Measurements from ENCODE around the gene ZNF184. TPM values are rescaled to one million over a fixed set of nuclear protein-coding genes. Genes with fewer than 3 reads are reported as not detected.
"Not testable (repeated sequence)": the region's sequence is repeated elsewhere in the genome, so short reads cannot be mapped to it uniquely, and the experiment has no call there.

ZNF184 gene
- total RNA-seq, 1 experiment from 2014 or later = 18.8 TPM

GRCh38 chr6:27424851-27425250 is 48.1 kb downstream of the ZNF184 start:
- H3K27me3 ChIP-seq (ENCODE audit: low read length); H3K4me3 ChIP-seq (ENCODE audit: low read length); H4K20me1 ChIP-seq (ENCODE audit: insufficient read depth, low read depth, low read length); DNase-seq; H3K27ac ChIP-seq (ENCODE audit: low read length); H3K9ac ChIP-seq (ENCODE audit: low read length); H3K79me2 ChIP-seq (ENCODE audit: low read length); H3K4me1 ChIP-seq (ENCODE audit: low read length); H3K4me2 ChIP-seq (ENCODE audit: low read depth, low read length, poor library complexity, severe bottlenecking); H3K36me3 ChIP-seq (ENCODE audit: insufficient read depth, low read length); H2AFZ ChIP-seq (ENCODE audit: low read length); H3K9me2 ChIP-seq (replicated peaks; ENCODE audit: insufficient read depth, low read length); H3K9me3 ChIP-seq (ENCODE audit: low read length): not testable (repeated sequence)

- Histone ChIP-seq H2AFZ (ENCODE audit: low read length) (no peak overlapping the region), H3K27me3 (ENCODE audit: low read length) (0 out of 2 replicates have a peak, but pooled peaks cover 2% of the 10 kb centered on the region)
- DNase-seq = no peak
Observed at GRCh38 chr6:27422651-27423332, 50.1 kb downstream of the ZNF184 start.

GRCh38 chr6:27419363-27419762 is 53.5 kb downstream of the ZNF184 start:
- Histone ChIP-seq H3K9me2 (replicated peaks; ENCODE audit: insufficient read depth, low read length) (no peaks in the 10 kb centered on the region), H3K4me2 (ENCODE audit: low read depth, low read length, poor library complexity, severe bottlenecking) (no peak overlapping the region), H3K9me3 (ENCODE audit: low read length) (no peaks in the 10 kb centered on the region), H2AFZ (ENCODE audit: low read length) (no peak overlapping the region), H3K27me3 (ENCODE audit: low read length) (no peaks in the 10 kb centered on the region), H3K4me3 (ENCODE audit: low read length) (no peak overlapping the region), H3K36me3 (ENCODE audit: insufficient read depth, low read length) (no peaks in the 10 kb centered on the region), H3K9ac (ENCODE audit: low read length) (no peak overlapping the region), H3K27ac (ENCODE audit: low read length) (no peak overlapping the region), H4K20me1 (ENCODE audit: insufficient read depth, low read depth, low read length) (no peaks in the 10 kb centered on the region), H3K79me2 (ENCODE audit: low read length) (no peaks in the 10 kb centered on the region), H3K4me1 (ENCODE audit: low read length) (no peaks in the 10 kb centered on the region)
- no peak for DNase-seq

More at GRCh38 chr6:27422651-27423332, 50.1 kb downstream of the ZNF184 start:
- H4K20me1 ChIP-seq (ENCODE audit: insufficient read depth, low read depth, low read length) = no peaks in the 10 kb centered on the region
- H3K27ac ChIP-seq (ENCODE audit: low read length) = no peak overlapping the region
- no peaks in the 10 kb centered on the region for H3K36me3 ChIP-seq (ENCODE audit: insufficient read depth, low read length)
- no peaks in the 10 kb centered on the region for H3K9me2 ChIP-seq (replicated peaks; ENCODE audit: insufficient read depth, low read length)
- H3K4me1 ChIP-seq (ENCODE audit: low read length) = no peaks in the 10 kb centered on the region
- H3K9ac ChIP-seq (ENCODE audit: low read length) = no peak overlapping the region
- no peak overlapping the region for H3K4me2 ChIP-seq (ENCODE audit: low read depth, low read length, poor library complexity, severe bottlenecking)
- H3K4me3 ChIP-seq (ENCODE audit: low read length) = no peak overlapping the region
- H3K9me3 ChIP-seq (ENCODE audit: low read length) = no peaks in the 10 kb centered on the region
- no peaks in the 10 kb centered on the region for H3K79me2 ChIP-seq (ENCODE audit: low read length)

- no peaks in the 10 kb centered on the region for H3K79me2 ChIP-seq (ENCODE audit: low read length)
- H3K36me3 ChIP-seq (ENCODE audit: insufficient read depth, low read length) = no peaks in the 10 kb centered on the region
- H3K4me3 ChIP-seq (ENCODE audit: low read length) = no peak overlapping the region
- no peaks in the 10 kb centered on the region for H3K27me3 ChIP-seq (ENCODE audit: low read length)
- DNase-seq = no peak
- H4K20me1 ChIP-seq (ENCODE audit: insufficient read depth, low read depth, low read length) = no peaks in the 10 kb centered on the region
- no peak overlapping the region for H3K4me2 ChIP-seq (ENCODE audit: low read depth, low read length, poor library complexity, severe bottlenecking)
- H3K9ac ChIP-seq (ENCODE audit: low read length) = no peak overlapping the region
- no peak overlapping the region for H3K27ac ChIP-seq (ENCODE audit: low read length)
- no peak overlapping the region for H2AFZ ChIP-seq (ENCODE audit: low read length)
- no peaks in the 10 kb centered on the region for H3K4me1 ChIP-seq (ENCODE audit: low read length)
- no peaks in the 10 kb centered on the region for H3K9me2 ChIP-seq (replicated peaks; ENCODE audit: insufficient read depth, low read length)
- H3K9me3 ChIP-seq (ENCODE audit: low read length) = no peaks in the 10 kb centered on the region
Observed at GRCh38 chr6:27415898-27416297, 57.0 kb downstream of the ZNF184 start.

- no peak for DNase-seq
- Histone ChIP-seq H3K4me1 (ENCODE audit: low read length) (no peaks in the 10 kb centered on the region), H4K20me1 (ENCODE audit: insufficient read depth, low read depth, low read length) (no peaks in the 10 kb centered on the region), H3K9me3 (ENCODE audit: low read length) (no peaks in the 10 kb centered on the region), H3K4me2 (ENCODE audit: low read depth, low read length, poor library complexity, severe bottlenecking) (no peak overlapping the region), H3K27me3 (ENCODE audit: low read length) (no peaks in the 10 kb centered on the region), H3K36me3 (ENCODE audit: insufficient read depth, low read length) (no peaks in the 10 kb centered on the region), H3K4me3 (ENCODE audit: low read length) (no peak overlapping the region), H3K9ac (ENCODE audit: low read length) (no peak overlapping the region), H3K27ac (ENCODE audit: low read length) (no peak overlapping the region), H3K79me2 (ENCODE audit: low read length) (no peaks in the 10 kb centered on the region), H2AFZ (ENCODE audit: low read length) (no peak overlapping the region), H3K9me2 (replicated peaks; ENCODE audit: insufficient read depth, low read length) (no peaks in the 10 kb centered on the region)
Observed at GRCh38 chr6:27414996-27415395, 57.9 kb downstream of the ZNF184 start.

- Histone ChIP-seq H3K4me1 (ENCODE audit: low read length) (no peaks in the 10 kb centered on the region), H3K4me3 (ENCODE audit: low read length) (no peak overlapping the region), H3K36me3 (ENCODE audit: insufficient read depth, low read length) (no peaks in the 10 kb centered on the region), H3K4me2 (ENCODE audit: low read depth, low read length, poor library complexity, severe bottlenecking) (no peak overlapping the region), H3K27ac (ENCODE audit: low read length) (no peak overlapping the region), H4K20me1 (ENCODE audit: insufficient read depth, low read depth, low read length) (no peaks in the 10 kb centered on the region), H2AFZ (ENCODE audit: low read length) (no peak overlapping the region), H3K9me2 (replicated peaks; ENCODE audit: insufficient read depth, low read length) (no peaks in the 10 kb centered on the region), H3K9ac (ENCODE audit: low read length) (no peak overlapping the region), H3K27me3 (ENCODE audit: low read length) (no peaks in the 10 kb centered on the region), H3K9me3 (ENCODE audit: low read length) (no peaks in the 10 kb centered on the region), H3K79me2 (ENCODE audit: low read length) (no peaks in the 10 kb centered on the region)
- DNase-seq = no peak
Observed at GRCh38 chr6:27414300-27414699, 58.6 kb downstream of the ZNF184 start.

GRCh38 chr6:27407153-27407814 is 65.6 kb downstream of the ZNF184 start:
- H3K9me3 ChIP-seq (ENCODE audit: low read length) = peaks cover 3% of the 10 kb centered on the region; the same call in 1 of the 2 replicates
- no peaks in the 10 kb centered on the region for H3K79me2 ChIP-seq (ENCODE audit: low read length)
- no peaks in the 10 kb centered on the region for H3K4me1 ChIP-seq (ENCODE audit: low read length)

GRCh38 chr6:27406085-27406484 is 66.8 kb downstream of the ZNF184 start:
- Histone ChIP-seq H3K9ac (ENCODE audit: low read length) (no peak overlapping the region), H3K27me3 (ENCODE audit: low read length) (no peaks in the 10 kb centered on the region), H3K27ac (ENCODE audit: low read length) (no peak overlapping the region), H3K9me3 (ENCODE audit: low read length) (peaks cover 10% of the 10 kb centered on the region), H3K4me3 (ENCODE audit: low read length) (no peak overlapping the region), H3K9me2 (replicated peaks; ENCODE audit: insufficient read depth, low read length) (no peaks in the 10 kb centered on the region), H3K4me1 (ENCODE audit: low read length) (no peaks in the 10 kb centered on the region), H3K79me2 (ENCODE audit: low read length) (no peaks in the 10 kb centered on the region), H3K36me3 (ENCODE audit: insufficient read depth, low read length) (no peaks in the 10 kb centered on the region), H2AFZ (ENCODE audit: low read length) (no peak overlapping the region), H4K20me1 (ENCODE audit: insufficient read depth, low read depth, low read length) (no peaks in the 10 kb centered on the region), H3K4me2 (ENCODE audit: low read depth, low read length, poor library complexity, severe bottlenecking) (no peak overlapping the region)
- DNase-seq = no peak

More at GRCh38 chr6:27407153-27407814, 65.6 kb downstream of the ZNF184 start:
- no peaks in the 10 kb centered on the region for H3K27me3 ChIP-seq (ENCODE audit: low read length)
- DNase-seq = no peak
- no peak overlapping the region for H3K4me2 ChIP-seq (ENCODE audit: low read depth, low read length, poor library complexity, severe bottlenecking)
- H3K4me3 ChIP-seq (ENCODE audit: low read length) = no peak overlapping the region
- no peaks in the 10 kb centered on the region for H4K20me1 ChIP-seq (ENCODE audit: insufficient read depth, low read depth, low read length)
- H3K9ac ChIP-seq (ENCODE audit: low read length) = no peak overlapping the region
- no peaks in the 10 kb centered on the region for H3K36me3 ChIP-seq (ENCODE audit: insufficient read depth, low read length)
- H2AFZ ChIP-seq (ENCODE audit: low read length) = no peak overlapping the region
- no peaks in the 10 kb centered on the region for H3K9me2 ChIP-seq (replicated peaks; ENCODE audit: insufficient read depth, low read length)
- no peak overlapping the region for H3K27ac ChIP-seq (ENCODE audit: low read length)
